ENCODE results near the gene ACSS3. TPM values are rescaled to one million over a fixed set of nuclear protein-coding genes. Genes with fewer than 3 reads are reported as not detected.

Gene ACSS3
- total and polyA plus RNA-seq, 2 donors (not counting 3 experiments of a cell fraction or from before 2014, with no cell fraction given) = 0.12 to 0.86 TPM

- BruUV-seq (replicated peaks) = no TSS peak
- H3K4me3 ChIP-seq (replicated peaks in 1 of 3; ENCODE audit: insufficient read depth in 1 of 3, low read depth in 1 of 3, low read length in 3 of 3) = no peak overlapping the region
- DNase-seq (ENCODE audit: low read depth, low spot score) (peak; percentile 87), FAIRE-seq (no peak)
- TF ChIP-seq GATA2 (IDR thresholded peaks at IDR 0.05; ENCODE audit: insufficient read depth, insufficient read length, low read depth, low read length) (peak; percentile 84), FOS (IDR thresholded peaks at IDR 0.05; ENCODE audit: borderline replicate concordance, insufficient read depth, low read length) (peak; percentile 50), MAX (IDR thresholded peaks at IDR 0.05; ENCODE audit: insufficient read depth, insufficient read length) (no peak), MYC (IDR thresholded peaks at IDR 0.05; ENCODE audit: low read depth, low read length) (no peak), JUN (IDR thresholded peaks at IDR 0.05; ENCODE audit: borderline replicate concordance, insufficient read depth, insufficient read length, low read depth) (peak; percentile 14), POLR2A (IDR thresholded peaks at IDR 0.05; ENCODE audit: low read depth, low read length) (no peak), CTCF (IDR thresholded peaks at IDR 0.05; ENCODE audit: extremely low read depth in 1 of 2, insufficient read depth in 1 of 2, low read depth in 1 of 2, low read length in 2 of 2) (no peak), POLR2AphosphoS5 (IDR thresholded peaks at IDR 0.05; ENCODE audit: insufficient read depth, low read depth, low read length) (peak; percentile 49), EZH2 (IDR thresholded peaks at IDR 0.05; ENCODE audit: borderline replicate concordance, low read depth, low read length, severe bottlenecking) (no peak)
- CTCF ChIA-PET = interaction anchor here (0.6 to 1.8 kb wide), 6 partner anchors 12 to 1460 kb away, joined by 3 to 8 read pairs (median 4); no protein-coding TSS in a partner anchor
- H4K20me1 ChIP-seq (replicated peaks; ENCODE audit: control insufficient read depth, extremely low read depth, insufficient read depth, low read length) = no peaks in the 10 kb centered on the region
- H3K27me3 ChIP-seq (ENCODE audit: control insufficient read depth in 2 of 2, insufficient read depth in 2 of 2, low read length in 2 of 2) = no peaks in the 10 kb centered on the region
- dilution Hi-C loops (cut with MboI; ENCODE audit: extremely low pct_ligation_motif_present, low sequenced_read_pairs) = no loop called here
- no peak overlapping the region for H2AFZ ChIP-seq (ENCODE audit: low read depth, low read length)
- intact Hi-C loops (cut with micrococcal nuclease) = no loop called here
- H3K27ac ChIP-seq (ENCODE audit: insufficient read depth, low read depth, low read length) = no peak overlapping the region
- H3K4me1 ChIP-seq (ENCODE audit: control insufficient read depth, extremely low read depth, insufficient read depth, low read length) = peaks cover 28% of the 10 kb centered on the region
- no peaks in the 10 kb centered on the region for H3K36me3 ChIP-seq (ENCODE audit: control insufficient read depth in 2 of 2, extremely low read depth in 1 of 2, insufficient read depth in 2 of 2, low read length in 2 of 2)
- H3K9me3 ChIP-seq (replicated peaks; ENCODE audit: control insufficient read depth, insufficient read depth, low read length) = no peaks in the 10 kb centered on the region
- H3K9me1 ChIP-seq (replicated peaks; ENCODE audit: control insufficient read depth, extremely low read depth, insufficient read depth, low read length) = no peaks in the 10 kb centered on the region
- H3K9ac ChIP-seq (replicated peaks; ENCODE audit: extremely low read depth, insufficient read depth, low read length) = no peak overlapping the region
- POLR2A ChIA-PET = no interaction called here
- no peaks in the 10 kb centered on the region for H3K79me2 ChIP-seq (ENCODE audit: control insufficient read depth, insufficient read depth, low read length)
- peak overlapping the region; percentile 27 for H3K4me2 ChIP-seq (ENCODE audit: insufficient read depth, low read length)
These were observed 130.5 kb downstream of the ACSS3 start for GRCh38 chr12:81208187-81208911.

Data from endothelial cell of umbilical vein (primary cell).